Loucy (cell line): ENCODE data around the gene CRHR1.

Experiments used
- H2AFZ ChIP-seq: fragments of 200-600 bp; sonication (generic); 2 replicates; pipeline ENCODE4 v1.6.0; 2016; ENCODE audit warnings: antibody characterized with exemption, mild to moderate bottlenecking, low read length, moderate library complexity
- H3F3A ChIP-seq: fragments of 200-600 bp; 2 replicates; pipeline ENCODE4 v1.6.0; 2016; ENCODE audit warnings: antibody characterized with exemption, low read depth, mild to moderate bottlenecking
- H3K27me3 ChIP-seq: fragments of 200-600 bp; sonication (generic); 2 replicates; pipeline ENCODE4 v1.6.1; 2014; ENCODE audit warnings: low read length, mild to moderate bottlenecking; ENCODE audit not compliant: insufficient read depth, poor library complexity, severe bottlenecking
- H3K36me3 ChIP-seq: fragments of 200-600 bp; sonication (generic); 2 replicates; pipeline ENCODE4 v1.6.1; 2016; ENCODE audit warnings: low read length; ENCODE audit not compliant: insufficient read depth
- H3K4me1 ChIP-seq: fragments of 200-600 bp; sonication (generic); 2 replicates; pipeline ENCODE4 v1.5.1; 2014; ENCODE audit warnings: low read length, mild to moderate bottlenecking; ENCODE audit not compliant: insufficient read depth, poor library complexity, severe bottlenecking
- H3K4me2 ChIP-seq: fragments of 200-600 bp; sonication (generic); 2 replicates; pipeline ENCODE4 v1.6.0; 2014; ENCODE audit warnings: antibody characterized with exemption, low read length, low read depth, mild to moderate bottlenecking; ENCODE audit not compliant: poor library complexity, severe bottlenecking
- H3K4me3 ChIP-seq: fragments of 200-600 bp; sonication (generic); 2 replicates; pipeline ENCODE4 v1.5.1; 2014; ENCODE audit warnings: low read length, mild to moderate bottlenecking, mixed read lengths; ENCODE audit not compliant: poor library complexity, severe bottlenecking
- H3K79me2 ChIP-seq: fragments of 200-600 bp; sonication (generic); 2 replicates; pipeline ENCODE4 v1.6.1; 2014; ENCODE audit warnings: low read length; ENCODE audit not compliant: insufficient read depth
- H3K9ac ChIP-seq: fragments of 200-600 bp; sonication (generic); 2 replicates; pipeline ENCODE4 v1.6.0; 2014; ENCODE audit warnings: mild to moderate bottlenecking, low read depth, low read length, moderate library complexity; ENCODE audit not compliant: poor library complexity, severe bottlenecking
- H3K9me2 ChIP-seq: fragments of 200-600 bp; sonication (generic); replicated peaks from 2 replicates; pipeline ENCODE4 v1.6.1; 2016; ENCODE audit warnings: low read depth, low read length, mixed read lengths
- H3K9me3 ChIP-seq: fragments of 200-600 bp; sonication (generic); 2 replicates; pipeline ENCODE4 v1.6.1; 2014; ENCODE audit warnings: mild to moderate bottlenecking, antibody characterized with exemption, low read length, low read depth; ENCODE audit not compliant: insufficient read depth
- H4K20me1 ChIP-seq: fragments of 200-600 bp; sonication (generic); 2 replicates; pipeline ENCODE4 v1.6.0; 2014; ENCODE audit warnings: antibody characterized with exemption, low read length, mild to moderate bottlenecking; ENCODE audit not compliant: insufficient read depth, poor library complexity, severe bottlenecking
- EZH2phosphoT487 ChIP-seq: fragments of 200-600 bp; IDR thresholded peaks from 2 replicates; pipeline ENCODE4 v1.6.1; 2018; ENCODE audit warnings: antibody characterized with exemption, mild to moderate bottlenecking, moderate library complexity, borderline replicate concordance
- TF ChIP-seq, protein P1 (sequence below): fragments of 200-600 bp; sonication (generic); conservative IDR thresholded peaks from 2 replicates; pipeline ENCODE4 v1.5.1; 2014; ENCODE audit warnings: mild to moderate bottlenecking, antibody characterized with exemption, low read length

The CRHR1 gene

DNA sequence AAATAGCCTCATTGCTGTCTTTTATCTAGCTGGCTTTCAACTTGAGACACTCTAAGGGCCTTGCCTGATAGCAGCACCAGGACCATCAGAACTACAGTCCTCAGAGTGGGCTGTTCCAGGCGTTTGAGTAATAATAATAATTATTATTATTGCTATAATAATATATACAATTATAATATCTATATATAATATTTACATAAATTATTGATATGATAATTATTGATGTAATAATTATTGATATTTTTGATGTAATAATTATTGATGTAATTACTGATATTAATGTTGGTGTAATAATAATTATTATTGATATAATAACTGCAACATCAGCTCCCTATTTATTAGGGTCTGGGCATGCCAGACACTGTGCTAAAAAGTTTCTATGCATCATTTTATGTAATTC, 25.6 kb upstream of the CRHR1 start:
- H3K9me3 ChIP-seq = no peaks in the 10 kb centered on the region
- no peaks in the 10 kb centered on the region for H3K36me3 ChIP-seq
- H3K4me2 ChIP-seq = no peak overlapping the region
- no peak overlapping the region for H3K9ac ChIP-seq
- no peak for TF ChIP-seq EZH2phosphoT487
- TF ChIP-seq, protein P1, sequence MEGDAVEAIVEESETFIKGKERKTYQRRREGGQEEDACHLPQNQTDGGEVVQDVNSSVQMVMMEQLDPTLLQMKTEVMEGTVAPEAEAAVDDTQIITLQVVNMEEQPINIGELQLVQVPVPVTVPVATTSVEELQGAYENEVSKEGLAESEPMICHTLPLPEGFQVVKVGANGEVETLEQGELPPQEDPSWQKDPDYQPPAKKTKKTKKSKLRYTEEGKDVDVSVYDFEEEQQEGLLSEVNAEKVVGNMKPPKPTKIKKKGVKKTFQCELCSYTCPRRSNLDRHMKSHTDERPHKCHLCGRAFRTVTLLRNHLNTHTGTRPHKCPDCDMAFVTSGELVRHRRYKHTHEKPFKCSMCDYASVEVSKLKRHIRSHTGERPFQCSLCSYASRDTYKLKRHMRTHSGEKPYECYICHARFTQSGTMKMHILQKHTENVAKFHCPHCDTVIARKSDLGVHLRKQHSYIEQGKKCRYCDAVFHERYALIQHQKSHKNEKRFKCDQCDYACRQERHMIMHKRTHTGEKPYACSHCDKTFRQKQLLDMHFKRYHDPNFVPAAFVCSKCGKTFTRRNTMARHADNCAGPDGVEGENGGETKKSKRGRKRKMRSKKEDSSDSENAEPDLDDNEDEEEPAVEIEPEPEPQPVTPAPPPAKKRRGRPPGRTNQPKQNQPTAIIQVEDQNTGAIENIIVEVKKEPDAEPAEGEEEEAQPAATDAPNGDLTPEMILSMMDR = no peak
- H3K9me2 ChIP-seq = no peaks in the 10 kb centered on the region
- no peak overlapping the region for H3K4me3 ChIP-seq
- H2AFZ ChIP-seq = no peak overlapping the region
- H4K20me1 ChIP-seq = no peaks in the 10 kb centered on the region
- no peaks in the 10 kb centered on the region for H3K4me1 ChIP-seq
- no peaks in the 10 kb centered on the region for H3K79me2 ChIP-seq
- no peaks in the 10 kb centered on the region for H3F3A ChIP-seq
- H3K27me3 ChIP-seq = no peaks in the 10 kb centered on the region

DNA sequence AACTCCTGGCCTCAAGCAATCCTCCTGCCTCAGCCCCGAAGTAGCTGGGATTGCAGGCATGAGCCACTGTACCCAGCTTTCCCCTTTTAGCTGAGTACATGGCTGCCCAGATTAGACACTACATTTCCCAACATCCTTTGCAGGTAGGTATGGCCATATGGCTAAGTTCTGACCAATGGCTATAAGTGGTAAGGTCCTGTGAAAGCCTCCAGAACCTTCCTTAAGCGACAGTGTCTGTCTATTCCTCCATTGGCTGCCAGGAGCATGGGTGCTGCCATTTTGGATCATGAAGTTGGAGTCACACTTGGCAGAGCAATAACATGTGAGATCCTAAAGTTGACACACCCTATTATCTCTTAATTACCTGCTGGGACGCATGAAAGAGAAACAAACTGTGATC, 24.4 kb upstream of the CRHR1 start:
- Histone ChIP-seq H3F3A (no peaks in the 10 kb centered on the region), H3K4me3 (no peak overlapping the region), H3K4me2 (no peak overlapping the region), H2AFZ (no peak overlapping the region), H3K4me1 (no peaks in the 10 kb centered on the region), H3K9me2 (no peaks in the 10 kb centered on the region), H3K27me3 (no peaks in the 10 kb centered on the region), H3K79me2 (no peaks in the 10 kb centered on the region), H4K20me1 (no peaks in the 10 kb centered on the region), H3K36me3 (no peaks in the 10 kb centered on the region), H3K9me3 (no peaks in the 10 kb centered on the region), H3K9ac (no peak overlapping the region)
- TF ChIP-seq, protein P1 = no peak
- TF ChIP-seq EZH2phosphoT487 = no peak

DNA sequence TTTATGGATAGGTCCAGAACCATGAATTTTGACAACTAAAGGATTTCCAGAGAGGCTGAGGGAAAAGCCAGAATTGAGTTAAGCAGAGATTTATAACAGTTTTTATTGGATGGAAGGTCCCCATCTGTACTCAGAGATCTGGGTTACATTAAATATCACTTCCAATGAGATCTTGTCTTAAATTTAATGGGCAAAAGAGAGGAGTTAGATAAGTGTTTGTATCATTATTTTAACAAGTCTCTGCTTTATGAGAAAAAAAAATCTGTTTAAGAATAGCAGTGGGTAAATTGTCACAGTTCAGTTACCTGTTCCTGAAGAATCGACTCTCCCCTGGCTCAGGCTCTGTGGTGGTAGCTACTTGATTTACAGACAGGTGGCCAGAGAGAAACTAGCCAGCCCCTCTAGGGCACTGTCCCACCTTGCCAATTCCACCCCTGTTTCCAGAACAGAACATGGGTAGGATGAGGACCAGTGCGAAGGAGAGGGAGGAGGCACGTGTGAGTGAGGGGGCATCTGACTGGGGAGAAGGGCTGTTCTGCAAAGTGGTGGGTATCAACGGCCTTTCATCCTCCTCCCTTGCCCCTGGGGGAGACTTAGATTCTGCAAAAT, 22.1 kb upstream of the CRHR1 start:
- TF ChIP-seq, protein P1 = no peak
- no peak for TF ChIP-seq EZH2phosphoT487

More for the DNA sequence above, 22.1 kb upstream of the CRHR1 start:
- Histone ChIP-seq H3K4me1 (no peaks in the 10 kb centered on the region), H2AFZ (no peak overlapping the region), H3K27me3 (no peaks in the 10 kb centered on the region), H4K20me1 (no peaks in the 10 kb centered on the region), H3K79me2 (no peaks in the 10 kb centered on the region), H3K4me3 (no peak overlapping the region), H3K9me3 (no peaks in the 10 kb centered on the region), H3K4me2 (no peak overlapping the region), H3K9ac (no peak overlapping the region), H3F3A (no peaks in the 10 kb centered on the region), H3K9me2 (no peaks in the 10 kb centered on the region), H3K36me3 (no peaks in the 10 kb centered on the region)
